GM19043 (cell line): ENCODE results near the gene SLC12A7.

Experiments used
- ATAC-seq: cut with Tn5 transposase; IDR thresholded peaks from one replicate; pipeline ENCODE4 v1.9.1; 2021; ENCODE audit warnings: low read depth; ENCODE audit not compliant: unreplicated experiment

Gene SLC12A7

GRCh38 chr5:1141834-1142233 lies 30.0 kb upstream of the SLC12A7 start:
- ATAC-seq, result no peak

- ATAC-seq, result no peak
Observed at GRCh38 chr5:1140818-1141189, 28.9 kb upstream of the SLC12A7 start.

GRCh38 chr5:1140171-1140817 lies 28.4 kb upstream of the SLC12A7 start:
- peak; percentile 70 for ATAC-seq

GRCh38 chr5:1139331-1140170 lies 27.7 kb upstream of the SLC12A7 start:
- ATAC-seq, result peak; percentile 9

GRCh38 chr5:1138445-1139245 lies 26.8 kb upstream of the SLC12A7 start:
- ATAC-seq, result no peak

GRCh38 chr5:1137567-1138444 lies 25.9 kb upstream of the SLC12A7 start:
- ATAC-seq, result no peak

GRCh38 chr5:1136814-1137213 lies 25.0 kb upstream of the SLC12A7 start:
- no peak for ATAC-seq

- ATAC-seq, result no peak
Observed at GRCh38 chr5:1135696-1136525, 24.0 kb upstream of the SLC12A7 start.

GRCh38 chr5:1134478-1134877 lies 22.6 kb upstream of the SLC12A7 start:
- peak; percentile 45 for ATAC-seq

GRCh38 chr5:1133510-1134201 lies 21.8 kb upstream of the SLC12A7 start:
- peak; percentile 58 for ATAC-seq

GRCh38 chr5:1133108-1133507 lies 21.2 kb upstream of the SLC12A7 start:
- ATAC-seq, result no peak

- ATAC-seq, result no peak
Observed at GRCh38 chr5:1132570-1132969, 20.7 kb upstream of the SLC12A7 start.

- ATAC-seq, result no peak
Observed at GRCh38 chr5:1131726-1132125, 19.9 kb upstream of the SLC12A7 start.

GRCh38 chr5:1131191-1131621 lies 19.3 kb upstream of the SLC12A7 start:
- ATAC-seq, result no peak

GRCh38 chr5:1130218-1130946 lies 18.5 kb upstream of the SLC12A7 start:
- no peak for ATAC-seq

GRCh38 chr5:1129711-1130055 lies 17.8 kb upstream of the SLC12A7 start:
- ATAC-seq, result no peak

- ATAC-seq, result no peak
Observed at GRCh38 chr5:1128977-1129710, 17.3 kb upstream of the SLC12A7 start.
